ENCODE results near the gene PDX1.
A peak's percentile ranks its signal among the peaks of the same experiment; 100 is the strongest.
"Not testable (repeated sequence)": the region's sequence is repeated elsewhere in the genome, so short reads cannot be mapped to it uniquely, and the experiment has no call there.

The PDX1 gene

DNA sequence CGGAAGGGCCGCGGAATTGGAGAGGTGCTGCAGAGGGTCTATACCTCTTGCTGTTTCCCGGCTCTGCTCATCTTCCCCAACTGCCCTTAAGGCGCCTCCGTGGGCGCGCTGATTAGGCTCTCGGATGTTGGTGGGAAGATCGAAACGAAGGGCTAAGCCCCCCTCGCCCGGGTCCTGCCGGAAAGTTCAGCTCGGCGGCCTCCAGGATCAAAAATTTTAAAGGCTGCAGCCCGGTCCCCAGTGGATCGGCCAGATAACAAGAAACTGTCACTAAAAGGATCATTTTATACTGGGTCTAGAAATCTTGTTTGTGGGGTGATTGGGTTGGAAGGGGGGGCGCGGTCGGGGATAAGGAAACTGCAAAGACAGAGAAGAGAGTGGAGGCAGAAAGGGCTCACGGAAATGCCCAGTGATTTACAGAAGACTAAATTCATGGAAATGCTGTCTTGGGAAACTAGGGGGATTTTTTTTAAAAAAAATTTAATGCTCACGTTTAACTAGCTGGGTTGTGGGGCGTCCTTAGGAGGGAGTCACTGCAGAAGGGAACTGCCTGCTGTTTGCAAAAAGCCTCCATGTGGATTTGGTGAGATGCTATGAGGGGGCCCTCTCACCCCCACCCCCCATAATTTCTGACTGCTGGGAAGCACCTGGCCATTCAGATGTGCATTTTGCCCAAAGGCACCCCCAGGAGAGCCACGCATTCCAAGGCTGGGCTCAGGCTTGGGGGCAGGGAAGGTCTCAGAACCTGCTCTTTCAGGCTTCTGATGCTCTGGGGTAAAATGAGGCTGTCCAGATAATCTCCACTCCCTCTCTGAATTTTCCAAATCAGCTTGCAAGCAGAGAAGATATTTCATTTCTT, 41.7 kb downstream of the PDX1 start:
- Mint-ChIP-seq H3K27ac (no peak overlapping the region), H3K36me3 (ENCODE audit: low read depth) (no peaks in the 10 kb centered on the region), H3K4me1 (ENCODE audit: low read depth) (peaks cover 4% of the 10 kb centered on the region), H3K9me3 (no peaks in the 10 kb centered on the region), H3K4me3 (no peak overlapping the region), H3K27me3 (peaks cover 76% of the 10 kb centered on the region)

- no peaks in the 10 kb centered on the region for H3K36me3 Mint-ChIP-seq (ENCODE audit: low read depth)
- H3K27ac Mint-ChIP-seq, result no peak overlapping the region
- peaks cover 7% of the 10 kb centered on the region for H3K4me1 Mint-ChIP-seq (ENCODE audit: low read depth)
- no peak overlapping the region for H3K4me3 Mint-ChIP-seq
- H3K27me3 Mint-ChIP-seq, result peaks cover 74% of the 10 kb centered on the region
- H3K9me3 Mint-ChIP-seq, result no peaks in the 10 kb centered on the region
Measured at GRCh38 chr13:27962128-27962841, 42.5 kb downstream of the PDX1 start.

GRCh38 chr13:27962982-27963381, 43.2 kb downstream of the PDX1 start:
- Mint-ChIP-seq H3K4me1 (ENCODE audit: low read depth) (peaks cover 14% of the 10 kb centered on the region), H3K27me3 (peaks cover 77% of the 10 kb centered on the region), H3K9me3 (no peaks in the 10 kb centered on the region), H3K4me3 (no peak overlapping the region), H3K36me3 (ENCODE audit: low read depth) (no peaks in the 10 kb centered on the region), H3K27ac (no peak overlapping the region)

- H3K4me3 Mint-ChIP-seq, result no peak overlapping the region
- peaks cover 16% of the 10 kb centered on the region for H3K4me1 Mint-ChIP-seq (ENCODE audit: low read depth)
- peaks cover 74% of the 10 kb centered on the region for H3K27me3 Mint-ChIP-seq
- H3K36me3 Mint-ChIP-seq (ENCODE audit: low read depth), result no peaks in the 10 kb centered on the region
- no peak overlapping the region for H3K27ac Mint-ChIP-seq
- no peaks in the 10 kb centered on the region for H3K9me3 Mint-ChIP-seq
Measured at GRCh38 chr13:27963491-27963890, 43.7 kb downstream of the PDX1 start.

DNA sequence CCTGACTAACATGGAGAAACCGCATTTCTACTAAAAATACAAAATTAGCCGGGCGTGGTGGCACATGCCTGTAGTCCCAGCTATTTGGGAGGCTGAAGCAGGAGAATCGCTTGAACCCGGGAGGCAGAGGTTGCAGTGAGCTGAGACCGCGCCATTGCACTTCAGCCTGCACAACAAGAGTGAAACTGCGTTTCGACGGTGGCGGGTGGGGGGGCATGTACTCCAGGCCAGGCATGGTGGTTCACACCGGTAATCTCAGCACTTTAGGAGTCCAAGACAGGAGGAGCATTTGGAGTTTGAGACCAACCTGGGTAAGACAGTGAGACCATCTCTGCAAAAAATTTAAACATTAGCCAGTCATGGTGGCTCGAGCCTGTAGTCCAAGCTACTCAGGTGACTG, 44.4 kb downstream of the PDX1 start:
- H3K36me3 Mint-ChIP-seq (ENCODE audit: low read depth); H3K9me3 Mint-ChIP-seq; H3K27ac Mint-ChIP-seq; H3K4me3 Mint-ChIP-seq: not testable (repeated sequence)
- H3K4me1 Mint-ChIP-seq (ENCODE audit: low read depth), result peaks cover 19% of the 10 kb centered on the region
- peaks cover 70% of the 10 kb centered on the region for H3K27me3 Mint-ChIP-seq

DNA sequence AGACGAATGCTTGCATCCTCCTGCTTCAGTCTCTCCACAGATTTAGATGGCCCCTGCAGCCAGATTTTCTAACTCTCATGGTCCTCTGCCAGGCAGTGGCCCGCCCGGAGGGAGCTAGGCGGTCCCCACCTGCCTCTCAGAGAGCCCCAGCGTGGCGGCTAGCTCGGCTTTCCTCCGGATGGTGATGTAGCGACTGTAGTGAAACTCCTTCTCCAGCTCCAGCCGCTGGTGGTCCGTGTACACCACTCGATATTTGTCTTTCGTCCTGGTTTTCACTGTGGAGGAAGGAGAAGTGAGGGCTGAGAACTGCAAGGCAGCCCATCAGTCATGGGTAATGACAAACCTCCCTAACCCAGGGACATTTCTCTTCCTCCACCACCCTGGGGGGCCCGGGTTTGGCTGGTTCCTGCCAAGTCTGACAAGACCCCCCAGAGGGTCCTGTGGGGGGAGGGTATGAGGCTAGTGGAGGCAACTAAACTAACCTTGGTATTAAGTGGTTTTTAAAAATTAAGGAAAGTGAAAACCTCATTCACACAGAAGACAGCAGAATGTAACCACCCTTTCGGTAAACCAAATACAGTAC, 45.0 kb downstream of the PDX1 start:
- peaks cover 24% of the 10 kb centered on the region for H3K4me1 Mint-ChIP-seq (ENCODE audit: low read depth)

GRCh38 chr13:27965343-27965739, 45.5 kb downstream of the PDX1 start:
- Mint-ChIP-seq H3K27ac (no peak overlapping the region), H3K4me1 (ENCODE audit: low read depth) (peaks cover 22% of the 10 kb centered on the region), H3K27me3 (peaks cover 71% of the 10 kb centered on the region), H3K36me3 (ENCODE audit: low read depth) (no peaks in the 10 kb centered on the region), H3K9me3 (no peaks in the 10 kb centered on the region), H3K4me3 (no peak overlapping the region)

More for the DNA sequence above, 45.0 kb downstream of the PDX1 start:
- peaks cover 71% of the 10 kb centered on the region for H3K27me3 Mint-ChIP-seq
- no peak overlapping the region for H3K27ac Mint-ChIP-seq
- no peaks in the 10 kb centered on the region for H3K9me3 Mint-ChIP-seq
- H3K4me3 Mint-ChIP-seq, result no peak overlapping the region
- H3K36me3 Mint-ChIP-seq (ENCODE audit: low read depth), result no peaks in the 10 kb centered on the region

GRCh38 chr13:27965740-27966640, 46.2 kb downstream of the PDX1 start:
- peaks cover 77% of the 10 kb centered on the region for H3K27me3 Mint-ChIP-seq
- no peaks in the 10 kb centered on the region for H3K9me3 Mint-ChIP-seq
- no peak overlapping the region for H3K27ac Mint-ChIP-seq
- H3K4me3 Mint-ChIP-seq, result no peak overlapping the region
- H3K36me3 Mint-ChIP-seq (ENCODE audit: low read depth), result no peaks in the 10 kb centered on the region
- peaks cover 25% of the 10 kb centered on the region for H3K4me1 Mint-ChIP-seq (ENCODE audit: low read depth)

DNA sequence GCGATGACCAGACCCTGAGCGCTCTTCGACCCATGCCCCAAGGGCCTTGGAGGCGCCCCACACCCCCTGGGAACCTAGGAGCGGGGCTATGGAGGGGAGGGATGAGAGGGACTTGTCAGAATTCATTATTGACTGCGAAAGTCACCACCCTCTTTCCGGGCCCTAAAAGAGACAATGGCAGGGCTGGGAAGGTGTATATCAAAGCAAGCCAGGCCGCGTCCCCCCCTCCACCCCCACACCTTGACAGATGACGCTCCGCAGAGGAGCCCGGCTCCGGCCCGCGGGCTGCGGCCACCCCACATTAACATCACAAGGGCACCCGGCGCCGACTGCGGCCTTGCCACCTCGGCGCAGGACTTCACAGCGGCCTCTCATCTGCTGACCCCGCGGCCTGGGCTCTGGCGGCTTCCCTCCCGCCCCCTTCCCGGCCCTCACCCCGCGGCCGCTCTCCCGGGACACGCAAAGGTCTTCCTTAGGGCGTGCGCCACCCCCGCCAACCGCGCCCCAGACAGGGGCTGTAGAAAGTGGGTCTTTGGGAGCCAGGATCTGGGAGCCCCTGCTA, 46.9 kb downstream of the PDX1 start:
- peaks cover 25% of the 10 kb centered on the region for H3K4me1 Mint-ChIP-seq (ENCODE audit: low read depth)
- H3K4me3 Mint-ChIP-seq, result no peak overlapping the region
- no peak overlapping the region for H3K27ac Mint-ChIP-seq
- peaks cover 79% of the 10 kb centered on the region for H3K27me3 Mint-ChIP-seq
- no peaks in the 10 kb centered on the region for H3K36me3 Mint-ChIP-seq (ENCODE audit: low read depth)
- H3K9me3 Mint-ChIP-seq, result no peaks in the 10 kb centered on the region

DNA sequence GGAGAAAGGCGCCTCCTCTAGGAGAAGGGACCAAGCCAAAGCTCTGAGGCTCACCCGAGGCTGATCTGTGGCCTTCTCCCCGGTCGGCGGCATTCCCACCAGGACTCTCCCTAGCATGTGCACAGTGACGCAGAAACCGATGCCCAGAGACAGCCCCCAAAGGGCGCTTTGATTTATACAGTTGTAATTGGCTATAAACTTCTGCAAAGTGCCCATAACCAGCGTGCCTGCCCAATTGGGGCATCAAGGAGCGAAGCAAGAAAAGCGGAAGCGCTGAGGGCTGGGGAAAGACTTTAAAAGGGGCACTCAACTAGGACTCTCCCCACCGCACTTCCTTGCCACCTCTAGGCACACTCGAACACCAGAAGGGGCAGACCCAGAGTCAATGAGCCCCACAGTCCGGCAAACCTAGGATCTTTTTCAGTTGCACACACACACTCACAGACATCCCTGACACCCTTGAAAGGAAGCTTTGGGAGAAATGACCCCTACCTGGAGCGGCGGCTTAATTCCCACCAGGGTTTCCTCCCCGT, 47.5 kb downstream of the PDX1 start:
- Mint-ChIP-seq H3K4me1 (ENCODE audit: low read depth) (peaks cover 25% of the 10 kb centered on the region), H3K27ac (peak overlapping the region; percentile 65), H3K9me3 (no peaks in the 10 kb centered on the region), H3K36me3 (ENCODE audit: low read depth) (no peaks in the 10 kb centered on the region), H3K27me3 (peaks cover 73% of the 10 kb centered on the region), H3K4me3 (peak overlapping the region; percentile 58)

GRCh38 chr13:27967736-27968315, 48.0 kb downstream of the PDX1 start:
- Mint-ChIP-seq H3K27ac (peak overlapping the region; percentile 67), H3K4me1 (ENCODE audit: low read depth) (peaks cover 25% of the 10 kb centered on the region), H3K9me3 (no peaks in the 10 kb centered on the region), H3K4me3 (peak overlapping the region; percentile 58), H3K27me3 (peaks cover 69% of the 10 kb centered on the region), H3K36me3 (ENCODE audit: low read depth) (no peaks in the 10 kb centered on the region)

DNA sequence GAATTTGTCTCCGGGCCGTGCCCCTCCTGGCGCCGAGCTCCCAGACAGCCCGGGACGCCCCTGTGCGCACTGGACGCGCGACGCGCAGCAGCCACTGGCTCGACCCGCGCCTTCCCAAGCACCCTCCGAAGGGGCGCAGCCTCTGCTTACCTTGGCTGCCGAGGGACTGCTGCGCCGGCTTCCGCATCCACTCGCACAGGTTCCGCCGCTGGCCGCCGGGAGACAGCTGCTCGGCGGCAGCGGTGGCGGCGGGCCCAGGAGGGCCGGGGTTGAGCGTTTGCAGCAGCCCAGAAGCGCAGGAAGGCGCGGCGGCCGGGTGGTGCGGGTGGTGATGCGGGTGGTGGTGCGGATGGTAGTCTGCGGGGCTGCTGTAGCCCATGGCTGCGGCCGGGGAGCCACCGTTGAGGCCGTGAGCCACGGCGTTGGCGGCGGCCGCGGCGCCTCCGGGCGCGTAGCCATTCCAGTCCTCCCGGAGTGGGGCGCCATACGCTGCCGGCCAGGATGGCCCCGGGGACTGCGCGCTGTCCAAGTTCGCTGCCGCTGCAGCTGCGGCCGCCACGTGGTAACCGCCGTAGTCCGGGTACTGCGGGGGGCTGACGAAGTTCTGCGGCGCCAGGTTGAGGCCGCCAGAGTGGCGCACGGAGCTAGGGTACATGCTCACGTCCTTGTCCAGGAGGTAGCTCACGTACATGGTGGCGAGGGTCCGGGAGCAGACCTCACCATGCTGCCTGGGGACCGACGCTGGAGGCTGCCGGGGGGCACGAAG, 48.7 kb downstream of the PDX1 start:
- Mint-ChIP-seq H3K36me3 (ENCODE audit: low read depth) (no peaks in the 10 kb centered on the region), H3K9me3 (no peaks in the 10 kb centered on the region), H3K27ac (no peak overlapping the region), H3K4me3 (peak overlapping the region; percentile 58), H3K27me3 (peaks cover 72% of the 10 kb centered on the region), H3K4me1 (ENCODE audit: low read depth) (peaks cover 25% of the 10 kb centered on the region)
